Measurements from ENCODE around the gene GABARAPL2. TPM values are rescaled to one million over a fixed set of nuclear protein-coding genes. Genes with fewer than 3 reads are reported as not detected.
A peak's percentile ranks its signal among the peaks of the same experiment; 100 is the strongest.

Gene GABARAPL2
- total and polyA plus RNA-seq, 2 experiments from 2014 or later, result 47.8 to 130 TPM

DNA sequence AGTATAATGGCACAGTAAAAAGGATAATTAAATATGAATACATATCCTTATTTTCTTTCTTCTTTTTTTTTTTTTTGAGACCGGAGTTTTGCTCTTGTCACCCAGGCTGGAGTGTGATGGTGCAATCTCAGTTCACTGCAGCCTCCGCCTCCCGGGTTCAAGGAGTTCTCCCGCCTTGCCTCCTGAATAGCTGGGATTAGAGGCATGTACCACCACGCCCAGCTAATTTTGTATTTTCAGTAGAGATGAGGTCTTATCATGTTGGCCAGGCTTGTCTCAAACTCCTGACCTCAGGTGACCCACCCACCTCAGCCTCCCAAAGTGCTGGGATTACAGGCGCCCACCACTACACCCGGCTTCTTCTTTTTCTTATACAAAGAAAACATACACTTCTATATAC lies 12.0 kb downstream of the GABARAPL2 start (continued):
- TF ChIP-seq ZNF462 (CRISPR knock-in tag; IDR thresholded peaks at IDR 0.05) (no peak), ZNF331 (CRISPR knock-in tag; IDR thresholded peaks at IDR 0.05; ENCODE audit: low read depth) (no peak), EZH2phosphoT487 (IDR thresholded peaks at IDR 0.05; ENCODE audit: unreplicated experiment) (no peak), CREB1 (CRISPR knock-in tag; IDR thresholded peaks at IDR 0.05; ENCODE audit: low read depth) (no peak)

- DNase-seq (ENCODE audit: low spot score) (no peak), ATAC-seq (no peak)
- H3K27ac ChIP-seq (ENCODE audit: low read depth), result peak overlapping the region; percentile 59; the same call in 1 of the 2 replicates
- Mint-ChIP-seq H3K4me1 (peaks cover 16% of the 10 kb centered on the region), H3K27ac (no peak overlapping the region), H3K9me3 (no peaks in the 10 kb centered on the region), H3K27me3 (ENCODE audit: insufficient read depth, low read depth, poor library complexity) (no peaks in the 10 kb centered on the region), H3K36me3 (ENCODE audit: low read depth) (peaks cover 46% of the 10 kb centered on the region), H3K4me3 (no peak overlapping the region)
- no peaks in the 10 kb centered on the region for H3K9me2 ChIP-seq (ENCODE audit: insufficient read depth)
- H3K79me2 ChIP-seq (replicated peaks; ENCODE audit: insufficient read depth), result no peaks in the 10 kb centered on the region; the same call in 1 of the 2 replicates
- no peak overlapping the region for H3K4me3 ChIP-seq
- H3K27me3 ChIP-seq (ENCODE audit: insufficient read depth), result no peaks in the 10 kb centered on the region
- peaks cover 22% of the 10 kb centered on the region for H3K36me3 ChIP-seq (ENCODE audit: insufficient read depth)
- H4K20me1 ChIP-seq (replicated peaks; ENCODE audit: insufficient read depth), result peaks cover 21% of the 10 kb centered on the region
- no peak overlapping the region for H2AFZ ChIP-seq
- peaks cover 18% of the 10 kb centered on the region for H3K4me1 ChIP-seq (ENCODE audit: insufficient read depth)
- 0 out of 2 replicates have a peak, but pooled peaks cover 8% of the 10 kb centered on the region for H3F3A ChIP-seq (replicated peaks; ENCODE audit: low read depth)
- H3K4me2 ChIP-seq, result no peak overlapping the region
- TF ChIP-seq STAT1 (IDR thresholded peaks at IDR 0.05; ENCODE audit: unreplicated experiment) (no peak), ZNF331 (CRISPR knock-in tag; IDR thresholded peaks at IDR 0.05; ENCODE audit: low read depth) (no peak), CREB1 (CRISPR knock-in tag; IDR thresholded peaks at IDR 0.05; ENCODE audit: low read depth) (no peak), ZNF462 (CRISPR knock-in tag; IDR thresholded peaks at IDR 0.05) (no peak)
These were observed 12.5 kb downstream of the GABARAPL2 start for GRCh38 chr16:75578725-75579124.
